ENCODE data around the gene TCEAL9.
"Not testable (repeated sequence)": the region's sequence is repeated elsewhere in the genome, so short reads cannot be mapped to it uniquely, and the experiment has no call there.

TCEAL9 gene

DNA sequence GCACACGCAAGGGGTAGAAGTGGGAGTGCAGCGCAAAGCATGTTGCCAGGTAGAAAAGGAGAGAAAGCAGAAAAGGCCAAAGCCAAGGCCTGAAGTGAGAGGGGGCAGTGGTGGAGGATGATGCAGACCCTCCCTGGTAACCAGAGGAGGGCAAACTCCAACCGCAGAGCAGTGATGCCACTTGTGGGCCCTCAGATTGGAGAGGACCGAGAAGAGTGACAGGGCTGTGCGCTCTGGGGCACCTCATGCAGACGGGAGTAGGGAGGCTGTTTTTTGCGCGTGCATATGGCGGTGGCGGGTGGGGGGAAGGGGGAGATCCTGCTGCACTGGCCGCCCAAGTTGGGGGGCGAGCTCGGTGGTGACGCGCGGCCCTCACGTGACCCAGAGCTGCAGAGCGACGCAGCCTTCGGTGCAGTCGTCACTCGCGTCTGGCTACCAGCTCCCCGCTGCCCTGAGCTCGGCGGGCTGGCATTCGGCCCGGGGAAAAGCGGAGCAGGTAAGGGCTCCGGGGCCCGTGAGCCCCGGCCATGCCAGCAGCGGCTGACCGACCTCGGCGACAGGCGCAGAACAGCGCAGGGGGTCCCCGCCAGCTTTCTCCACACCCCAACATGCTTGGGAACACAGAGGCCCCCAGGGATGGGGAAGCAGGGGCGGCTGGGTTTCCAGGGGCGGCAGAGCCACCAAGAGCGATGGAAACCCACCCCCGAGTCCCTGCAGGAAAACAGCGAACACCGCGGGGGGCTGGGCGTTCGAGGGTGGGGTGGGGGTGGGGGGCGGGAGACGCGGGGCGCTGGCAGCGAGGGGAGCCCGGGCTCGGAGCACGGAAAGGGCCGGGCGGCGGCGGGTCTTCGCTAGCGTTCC lies 20.0 kb downstream of the TCEAL9 start, which contains the start of gene BEX3:
TSS of gene BEX3 (plus strand) at position 421 of the 861 bp plus-strand sequence. CDS start 984 bp downstream, outside the sequence.
- no peak for DNase-seq

DNA sequence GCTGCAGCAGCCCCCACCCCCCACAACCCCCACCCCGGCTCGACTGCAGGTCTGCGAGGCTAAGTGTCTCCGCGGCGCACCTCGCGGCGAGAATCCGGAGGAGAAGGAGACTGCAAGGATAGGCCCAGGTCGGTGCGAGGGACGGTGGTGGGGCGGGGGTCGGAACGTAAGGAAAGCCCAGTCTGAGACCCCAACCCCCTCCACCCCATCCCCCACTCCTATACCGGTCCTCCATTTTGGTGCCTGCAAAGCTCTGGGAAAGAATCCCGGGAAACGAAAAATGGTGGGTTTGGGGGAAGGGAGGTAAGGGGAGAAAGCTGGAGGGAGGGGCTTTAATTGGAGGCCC lies 20.6 kb downstream of the TCEAL9 start:
- no peak for DNase-seq

DNA sequence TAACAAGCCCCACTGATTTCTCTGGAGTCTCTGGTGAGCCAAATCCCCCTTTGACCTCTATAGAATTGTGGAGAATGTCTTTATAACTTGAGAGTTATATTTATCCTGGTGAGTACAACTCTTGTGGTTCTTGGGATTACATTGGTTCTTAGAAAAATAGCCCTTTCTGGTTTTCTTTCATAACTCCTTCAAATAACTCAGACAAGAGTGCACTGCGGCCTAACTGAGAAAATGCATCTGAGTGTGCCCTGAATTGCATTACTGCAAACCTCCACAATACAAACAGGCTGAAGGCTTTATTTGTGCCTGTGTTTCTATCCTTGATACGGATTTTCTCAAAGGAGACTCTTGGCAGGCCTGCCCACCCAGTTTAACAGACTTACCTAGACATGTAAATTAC lies 22.7 kb downstream of the TCEAL9 start:
- no peak for DNase-seq

DNA sequence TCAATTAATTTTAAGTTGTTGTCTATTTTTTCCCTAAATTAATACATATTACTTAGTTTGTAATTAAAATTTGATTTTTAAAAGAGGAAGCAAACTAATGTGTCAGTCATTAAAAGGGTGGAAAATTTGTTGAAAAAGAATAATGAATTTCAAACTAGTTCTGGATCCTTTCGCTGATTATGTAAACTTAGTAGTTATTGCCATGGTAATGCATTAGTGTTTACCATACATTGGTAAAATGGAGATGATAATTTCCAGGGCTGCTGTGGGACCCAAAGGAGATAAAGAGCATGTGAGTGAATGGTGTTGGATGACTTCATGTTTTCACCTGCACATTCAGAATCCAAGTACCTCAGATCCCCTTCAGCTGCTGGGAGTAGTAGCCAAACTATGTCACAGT lies 26.6 kb downstream of the TCEAL9 start:
- DNase-seq = no peak

DNA sequence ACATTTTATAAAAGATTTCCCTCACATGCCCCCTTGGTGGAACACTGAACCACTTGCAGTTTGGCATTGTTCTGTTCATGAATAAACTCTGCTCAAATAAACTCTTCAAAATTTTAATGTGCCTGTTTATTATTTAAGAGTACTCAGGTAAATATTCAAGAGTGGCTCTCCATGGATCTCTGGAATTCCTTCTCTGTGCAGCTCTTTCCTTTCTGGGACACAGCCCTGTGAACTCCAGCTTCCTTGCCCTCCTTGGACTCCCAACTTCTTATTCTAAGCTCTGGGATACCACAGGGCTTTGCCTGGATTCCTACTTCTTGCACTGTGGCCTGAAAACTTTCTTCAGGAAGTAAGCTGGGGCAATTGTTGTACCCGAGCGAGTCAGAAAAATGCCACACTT lies 28.4 kb downstream of the TCEAL9 start:
- DNase-seq = no peak

DNA sequence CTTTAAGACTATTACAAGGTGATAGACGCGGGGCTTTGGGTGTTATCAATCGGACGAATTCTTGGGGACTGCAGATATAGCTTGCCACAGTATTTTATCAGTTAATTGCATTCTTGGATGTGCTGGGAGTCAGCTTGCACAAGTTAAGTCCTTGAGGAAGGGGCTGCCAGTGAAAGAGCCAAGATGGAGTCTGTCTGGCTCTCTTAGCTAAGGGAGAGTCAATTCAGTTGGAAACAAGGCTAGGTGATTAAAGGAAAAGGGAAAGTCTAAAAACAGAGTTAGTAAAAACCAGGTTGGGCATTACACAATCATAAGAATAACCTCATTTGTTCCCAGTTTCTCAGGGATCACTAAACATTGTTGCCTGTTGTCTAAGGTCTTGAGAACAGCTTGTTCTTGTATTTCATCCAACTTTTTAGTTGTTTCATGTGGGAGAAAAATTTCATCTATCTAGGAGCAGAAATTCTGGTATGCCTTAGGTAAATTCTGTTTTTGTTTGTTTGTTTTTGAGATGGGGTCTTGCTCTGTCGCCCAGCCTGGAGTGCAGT lies 29.1 kb downstream of the TCEAL9 start:
- not testable (repeated sequence) for DNase-seq

DNA sequence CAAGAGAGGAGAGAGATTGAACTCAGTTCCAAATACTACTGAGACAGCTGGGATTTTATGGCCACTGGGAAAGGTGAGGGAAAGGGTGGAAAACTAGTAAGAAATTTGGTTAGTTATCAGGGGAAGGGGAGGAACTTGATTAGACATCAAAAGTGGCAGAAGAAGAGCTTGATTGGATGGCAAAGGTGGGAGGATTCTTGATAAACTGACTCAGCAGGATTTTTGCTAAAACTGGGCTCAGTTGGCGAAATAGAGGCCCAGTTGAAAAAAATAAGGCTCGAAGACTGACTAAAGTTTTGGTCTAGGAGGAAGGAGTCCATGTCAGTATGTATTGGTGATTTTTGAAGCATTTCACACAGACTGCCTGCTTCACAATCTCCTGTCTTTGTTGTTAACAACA lies 30.0 kb downstream of the TCEAL9 start:
- DNase-seq = no peak

DNA sequence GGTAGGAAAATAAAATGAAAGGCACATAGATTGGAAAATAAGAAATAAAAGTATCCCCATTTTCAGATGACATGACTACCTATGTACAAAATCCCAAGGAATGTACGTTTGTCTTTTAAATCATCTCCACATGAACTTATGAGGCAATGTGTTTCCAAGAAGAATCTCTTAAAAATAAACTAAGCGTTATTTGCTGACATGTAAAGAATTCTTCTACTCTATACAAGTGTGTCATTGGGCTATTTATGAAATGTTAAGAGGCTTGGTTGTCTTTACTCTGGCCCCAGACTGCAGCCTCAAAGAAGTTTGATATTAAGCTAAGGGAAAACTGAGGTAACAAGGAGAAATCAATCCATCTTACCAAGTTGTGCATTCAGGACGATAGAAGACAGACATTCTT lies 37.2 kb downstream of the TCEAL9 start:
- no peak for DNase-seq

DNA sequence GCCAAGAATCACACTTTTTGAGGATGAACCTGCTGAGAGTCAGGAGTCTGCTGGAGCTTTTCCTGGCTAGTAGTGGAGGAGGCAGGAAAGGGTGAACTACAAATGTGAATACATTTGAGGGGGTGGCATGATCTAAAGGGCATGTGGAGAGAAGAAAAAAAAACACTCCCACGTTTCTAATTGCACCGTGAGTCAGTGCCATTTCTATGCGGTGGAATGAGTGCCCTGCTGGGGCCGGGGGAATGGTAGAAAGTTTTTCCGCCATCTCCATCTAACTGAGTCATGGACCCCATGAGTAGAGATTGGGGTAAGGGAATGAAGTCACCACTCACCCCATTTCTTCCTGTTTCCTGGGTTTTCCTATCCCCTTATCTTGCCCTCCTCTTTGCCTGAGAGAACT lies 39.9 kb downstream of the TCEAL9 start:
- DNase-seq = no peak

DNA sequence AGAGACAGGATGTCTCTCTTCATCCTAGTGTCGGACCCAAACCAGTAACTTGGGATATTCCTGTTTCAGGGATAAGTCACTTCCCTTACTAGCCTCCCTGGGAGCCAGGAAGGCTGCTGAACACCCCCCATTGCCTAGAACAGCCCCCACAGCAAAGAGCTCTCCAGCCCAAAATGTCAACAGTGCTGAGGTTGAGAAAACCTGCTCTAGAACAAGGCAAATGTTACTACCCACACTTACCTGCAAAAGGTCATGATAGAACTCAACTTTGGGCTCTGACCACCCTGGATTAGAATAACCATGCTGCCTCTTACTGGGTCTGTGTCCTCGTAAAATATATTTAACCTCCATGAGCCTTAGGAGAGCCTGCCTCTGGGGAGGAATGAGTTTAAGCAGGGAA lies 40.4 kb downstream of the TCEAL9 start:
- DNase-seq = no peak

DNA sequence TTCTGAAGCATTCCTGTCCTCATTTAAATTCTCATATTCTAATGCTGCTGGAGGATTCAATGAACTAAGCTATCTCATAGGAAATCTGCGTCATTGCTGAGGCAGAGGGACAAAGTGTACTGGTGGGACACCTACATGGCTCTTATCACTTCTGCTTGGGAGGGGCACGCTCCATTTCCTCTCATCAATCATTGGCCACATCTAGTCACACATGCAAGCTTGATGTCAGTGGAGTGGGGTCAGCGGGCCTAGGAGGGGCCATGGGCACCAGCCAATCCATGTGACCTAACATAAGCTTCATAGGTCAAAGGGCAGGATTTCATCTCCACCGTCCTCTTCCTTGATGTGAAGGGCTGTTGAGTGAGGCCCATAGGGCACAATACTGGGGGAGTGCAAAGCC lies 41.4 kb downstream of the TCEAL9 start:
- DNase-seq = no peak

DNA sequence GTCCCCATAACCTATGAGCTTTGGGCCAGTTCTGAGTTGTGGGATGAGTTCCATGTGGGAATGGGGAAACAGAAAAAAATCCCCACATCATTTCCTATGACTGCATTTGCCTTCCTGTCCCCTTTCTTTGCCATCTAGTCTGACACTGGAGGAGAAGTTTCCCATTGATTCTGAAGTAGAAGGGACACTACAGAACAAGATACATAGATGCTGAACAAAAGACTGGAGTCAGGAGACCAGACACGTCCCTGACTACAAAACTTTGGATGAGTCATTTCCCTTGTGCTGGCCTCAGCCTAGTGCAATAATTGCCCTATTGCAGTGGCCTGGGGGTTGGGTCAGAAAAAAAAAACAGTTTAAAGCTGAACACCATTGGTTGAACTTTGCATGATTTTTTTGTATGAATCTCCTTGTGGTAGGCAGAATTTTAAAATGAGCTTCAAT lies 42.1 kb downstream of the TCEAL9 start:
- no peak for DNase-seq

DNA sequence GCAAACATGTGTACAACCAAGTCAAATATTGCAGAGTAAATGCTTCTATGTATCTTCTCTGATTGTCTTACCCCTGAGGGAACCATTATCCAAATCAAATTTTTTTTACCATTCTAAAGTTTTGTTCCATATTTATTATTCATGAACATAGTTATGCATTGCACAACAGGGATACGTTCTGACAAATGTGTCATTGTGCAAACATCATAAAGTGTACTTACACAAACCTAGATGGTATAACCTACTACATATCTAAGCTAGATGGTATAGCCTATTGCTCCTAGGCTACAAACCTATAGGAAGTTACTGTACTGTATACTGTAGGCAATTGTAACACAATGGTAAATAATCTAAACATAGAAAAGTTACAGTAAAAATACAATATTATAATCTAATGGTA lies 43.4 kb downstream of the TCEAL9 start:
- DNase-seq = no peak

DNA sequence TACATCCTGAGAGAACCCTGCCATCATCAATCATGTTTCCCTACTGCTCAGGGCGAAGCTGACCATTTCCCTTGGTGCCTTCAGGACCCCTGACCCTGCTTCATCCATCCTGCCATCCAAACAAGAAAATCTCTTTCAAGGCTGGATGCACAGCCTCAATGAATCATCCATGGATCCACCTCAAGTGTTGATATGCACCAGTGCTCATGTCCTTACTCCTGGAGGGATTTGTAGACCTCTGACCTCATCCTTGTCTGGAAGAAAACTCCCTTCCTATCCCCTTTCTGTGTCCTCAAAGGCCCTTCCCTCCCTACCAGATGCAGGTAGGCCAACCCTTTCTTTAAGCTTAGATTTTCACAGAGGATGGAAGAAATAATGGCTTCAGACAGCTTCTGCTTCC lies 44.6 kb downstream of the TCEAL9 start:
- DNase-seq = no peak

DNA sequence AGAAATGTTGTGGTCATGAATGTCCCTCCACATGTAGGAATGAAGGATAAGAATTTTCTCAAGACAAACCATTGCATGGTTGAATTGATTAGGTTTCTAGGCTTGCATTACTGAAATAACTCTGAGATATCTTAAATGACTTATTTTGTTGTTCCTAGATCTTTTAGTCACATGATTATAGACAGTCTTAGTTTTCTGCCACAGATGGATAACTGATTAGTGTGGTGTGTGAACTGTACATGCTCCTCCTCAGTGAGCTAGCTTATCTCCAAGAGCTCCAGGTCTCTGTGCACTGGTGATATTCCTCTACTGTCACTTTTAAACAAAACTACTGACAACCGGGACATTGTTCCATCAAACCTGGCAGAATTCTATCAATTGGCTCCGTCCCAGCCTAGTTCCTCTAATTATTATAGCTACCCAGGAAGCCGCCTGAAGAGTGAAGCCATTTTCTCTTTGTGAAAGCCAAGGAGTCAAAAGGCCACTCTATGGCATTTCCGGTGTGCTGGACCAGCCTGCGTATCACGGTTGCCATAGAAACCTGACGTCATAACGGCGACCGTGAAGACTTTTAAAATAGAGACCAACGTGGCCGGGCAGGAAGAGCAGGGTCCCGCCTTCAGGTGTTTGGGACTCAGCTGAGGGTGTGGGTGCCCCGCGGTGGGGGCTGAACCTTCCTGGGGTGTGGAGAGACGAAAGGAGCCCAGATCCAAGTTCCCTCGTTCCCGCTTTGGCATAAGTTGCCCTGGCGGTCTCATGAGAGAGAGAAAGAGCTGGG lies 48.1 kb downstream of the TCEAL9 start:
- no peak for DNase-seq

DNA sequence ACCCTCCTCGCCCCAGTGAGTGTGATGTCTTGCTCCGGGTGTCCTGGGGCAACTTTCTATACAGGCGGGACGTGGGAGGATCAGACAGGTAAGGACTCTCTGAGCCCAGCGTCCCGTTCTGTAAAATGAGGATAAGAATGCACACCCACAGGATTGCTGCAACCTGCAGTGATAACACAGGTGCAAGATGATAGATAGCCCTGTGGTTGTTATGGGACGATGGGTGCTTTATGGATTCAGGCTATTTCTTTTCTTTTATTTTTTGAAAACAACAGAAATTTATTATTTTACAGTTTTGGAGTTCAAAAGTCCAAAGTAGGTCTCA lies 48.7 kb downstream of the TCEAL9 start:
- DNase-seq = no peak

DNA sequence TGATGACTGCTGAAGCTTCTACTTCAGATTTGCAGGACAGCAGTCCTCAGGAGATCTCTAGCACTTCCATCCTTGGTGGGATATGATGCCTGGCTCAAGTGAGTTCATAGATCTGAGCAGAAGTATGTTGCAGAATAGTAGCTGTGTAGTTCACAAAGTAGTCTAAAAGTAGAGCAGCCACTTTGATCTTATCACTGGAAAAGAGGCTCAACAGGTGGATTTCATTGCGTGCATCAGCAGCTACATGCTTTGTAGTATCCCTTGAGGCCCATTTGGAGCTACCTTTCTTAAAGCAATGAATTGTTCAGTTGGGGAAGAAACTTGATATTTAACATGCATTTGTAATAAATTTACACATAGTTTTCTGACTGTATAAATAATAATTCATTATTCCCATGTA lies 50.0 kb downstream of the TCEAL9 start:
- DNase-seq = no peak

DNA sequence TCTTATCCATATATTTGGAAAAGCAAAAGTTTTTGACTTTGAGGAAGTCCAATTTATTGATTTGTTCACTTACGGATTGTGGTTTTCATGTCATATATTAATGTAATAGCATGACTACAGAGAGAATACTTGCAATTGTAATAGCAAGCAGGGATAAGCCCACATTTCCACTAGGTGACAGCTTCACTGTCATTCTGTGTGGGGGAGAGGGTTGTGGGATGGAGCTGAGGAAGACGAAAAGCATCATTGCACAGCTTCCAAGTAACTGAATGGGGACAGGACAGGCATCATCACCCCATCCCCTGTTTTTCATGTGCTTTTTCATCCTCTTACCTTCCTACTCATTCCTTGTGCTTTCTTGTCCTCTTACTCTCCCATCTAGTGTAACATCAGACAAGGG lies 51.5 kb downstream of the TCEAL9 start:
- DNase-seq = no peak
